CD14-positive monocyte (primary cell): ENCODE measurements around the gene AFAP1L1. TPM values are rescaled to one million over a fixed set of nuclear protein-coding genes. Genes with fewer than 3 reads are reported as not detected.

ENCODE experiments used
- DNase-seq, 3 donors: peaks; one replicate each; pipeline ENCODE4 v3.0.0-alpha.2; 2011 to 2022
- H2AFZ ChIP-seq: 2 replicates; pipeline ENCODE4 v1.6.0; 2012; ENCODE audit warnings: mild to moderate bottlenecking, low read depth, low read length, inconsistent platforms; ENCODE audit not compliant: insufficient read depth, poor library complexity, severe bottlenecking
- H3K27ac ChIP-seq, 2 donors: 1 replicate in 1 of 2; 2 replicates in 1 of 2; pipeline ENCODE4 v1.5.1; 2012 to 2013; ENCODE audit warnings: low read length in 2 of 2, control low read depth in 1 of 2, inconsistent platforms in 1 of 2, low read depth in 1 of 2, mild to moderate bottlenecking in 1 of 2
- H3K27me3 ChIP-seq, 2 donors: one replicate each; pipeline versions ENCODE4 v1.6.0 to v1.6.1; 2011 to 2013; ENCODE audit warnings: low read length in 2 of 2; ENCODE audit not compliant: control insufficient read depth in 2 of 2, insufficient read depth in 2 of 2
- H3K36me3 ChIP-seq, 2 donors: replicated peaks in 1 of 2; 1 replicate in 1 of 2; 2 replicates in 1 of 2; pipeline versions ENCODE4 v1.5.1 to v1.6.1; 2012 to 2013; ENCODE audit warnings: low read length in 2 of 2, control low read depth in 1 of 2, inconsistent platforms in 1 of 2, mild to moderate bottlenecking in 1 of 2; ENCODE audit not compliant: insufficient read depth in 2 of 2, control insufficient read depth in 1 of 2
- H3K4me1 ChIP-seq, 2 donors: 1 replicate in 1 of 2; 2 replicates in 1 of 2; pipeline versions ENCODE4 v1.5.1 to v1.6.1; 2012 to 2013; ENCODE audit warnings: low read length in 2 of 2, control low read depth in 1 of 2, inconsistent platforms in 1 of 2, mild to moderate bottlenecking in 1 of 2, moderate library complexity in 1 of 2; ENCODE audit not compliant: insufficient read depth in 2 of 2, control insufficient read depth in 1 of 2
- H3K4me2 ChIP-seq: replicated peaks from 2 replicates; pipeline ENCODE3; 2012; ENCODE audit warnings: low read length, moderate library complexity, mild to moderate bottlenecking; ENCODE audit not compliant: poor library complexity, severe bottlenecking; ENCODE audit errors: extremely low read depth
- H3K4me3 ChIP-seq, 3 experiments: fragments of 200-600 bp in 1 of 3; sonication (generic) in 1 of 3; replicated peaks in 1 of 3; 1 replicate in 2 of 3; 2 replicates in 1 of 3; pipeline ENCODE4 v1.5.1; 2011 to 2013; ENCODE audit warnings: low read length in 3 of 3, mild to moderate bottlenecking in 3 of 3, control low read depth in 2 of 3, low read depth in 2 of 3, inconsistent platforms in 1 of 3, moderate library complexity in 1 of 3
- H3K79me2 ChIP-seq: 2 replicates; pipeline ENCODE4 v1.6.0; 2012; ENCODE audit warnings: mild to moderate bottlenecking, control low read depth, inconsistent platforms, low read length, moderate library complexity; ENCODE audit not compliant: insufficient read depth
- H3K9ac ChIP-seq: 2 replicates; pipeline ENCODE4 v1.6.0; 2017; ENCODE audit warnings: low read length, mild to moderate bottlenecking; ENCODE audit not compliant: insufficient read depth, poor library complexity, severe bottlenecking
- H3K9me3 ChIP-seq, 2 donors: replicated peaks in 1 of 2; 1 replicate in 1 of 2; 2 replicates in 1 of 2; pipeline versions ENCODE4 v1.5.1 to v1.6.1; 2012 to 2013; ENCODE audit warnings: low read length in 2 of 2, control low read depth in 1 of 2; ENCODE audit not compliant: control insufficient read depth in 1 of 2, insufficient read depth in 1 of 2
- H4K20me1 ChIP-seq: 2 replicates; pipeline ENCODE4 v1.6.0; 2012; ENCODE audit warnings: mild to moderate bottlenecking, low read length, control low read depth, moderate library complexity; ENCODE audit not compliant: insufficient read depth
- H3K27ac Mint-ChIP-seq, 7 donors: one replicate each; pipeline ENCODE4 v1.8.0; 2020; ENCODE audit warnings: mild to moderate bottlenecking in 7 of 7, mixed read lengths in 7 of 7, moderate library complexity in 6 of 7, inconsistent platforms in 2 of 7
- H3K27me3 Mint-ChIP-seq, 3 donors: one replicate each; pipeline ENCODE4 v1.8.0; 2021 to 2022; ENCODE audit warnings: low read depth in 3 of 3, mild to moderate bottlenecking in 3 of 3, mixed read lengths in 3 of 3, moderate library complexity in 3 of 3, inconsistent platforms in 1 of 3
- H3K36me3 Mint-ChIP-seq, 2 donors: one replicate each; pipeline ENCODE4 v1.8.0; 2020; ENCODE audit warnings: mixed read lengths in 2 of 2, inconsistent platforms in 1 of 2, mild to moderate bottlenecking in 1 of 2
- H3K4me1 Mint-ChIP-seq: one replicate; pipeline ENCODE4 v1.8.0; 2020; ENCODE audit warnings: mild to moderate bottlenecking, mixed read lengths
- H3K4me3 Mint-ChIP-seq, 2 donors: one replicate each; pipeline ENCODE4 v1.8.0; 2020; ENCODE audit warnings: mild to moderate bottlenecking in 2 of 2, mixed read lengths in 2 of 2, moderate library complexity in 1 of 2
- H3K9me3 Mint-ChIP-seq, 7 donors: one replicate each; pipeline ENCODE4 v1.8.0; 2020 to 2022; ENCODE audit warnings: mixed read lengths in 7 of 7, mild to moderate bottlenecking in 6 of 7, moderate library complexity in 6 of 7, inconsistent platforms in 2 of 7
- WGBS: methylation state at CpG from one replicate; pipeline ENCODE4 v1.1.5; 2013; ENCODE audit warnings: missing lambda C conversion rate; ENCODE audit not compliant: insufficient coverage; 5-methylcytosine and 5-hydroxymethylcytosine counted together
- intact Hi-C, 2 donors: fragments of 100-400 bp; cut with micrococcal nuclease; formaldehyde crosslinking; loops; one replicate each; pipeline versions ENCODE4 v1.15.0 to v1.15.1; 2023
- polyA plus RNA-seq, 3 donors: library from polyadenylated mRNA; depleted of rRNA in 1 of 3; unstranded in 2 of 3; stranded (reverse) in 1 of 3; fragments of 300-500 nt in 2 of 3; fragments of >200 nt in 1 of 3; fragmentation: Illumina TruSeq in 2 of 3; gene quantifications; 1 replicate in 2 of 3; 2 replicates in 1 of 3; pipeline ENCODE4 v1.2.3, GENCODE V29; 2012 to 2021
- TF ChIP-seq, protein P1 (sequence below): fragments of 200-600 bp; IDR thresholded peaks from one replicate; pipeline ENCODE4 v1.8.0; 2022; ENCODE audit warnings: antibody characterized with exemption, mild to moderate bottlenecking

The AFAP1L1 gene
- polyA plus RNA-seq, 3 donors = not detected

DNA sequence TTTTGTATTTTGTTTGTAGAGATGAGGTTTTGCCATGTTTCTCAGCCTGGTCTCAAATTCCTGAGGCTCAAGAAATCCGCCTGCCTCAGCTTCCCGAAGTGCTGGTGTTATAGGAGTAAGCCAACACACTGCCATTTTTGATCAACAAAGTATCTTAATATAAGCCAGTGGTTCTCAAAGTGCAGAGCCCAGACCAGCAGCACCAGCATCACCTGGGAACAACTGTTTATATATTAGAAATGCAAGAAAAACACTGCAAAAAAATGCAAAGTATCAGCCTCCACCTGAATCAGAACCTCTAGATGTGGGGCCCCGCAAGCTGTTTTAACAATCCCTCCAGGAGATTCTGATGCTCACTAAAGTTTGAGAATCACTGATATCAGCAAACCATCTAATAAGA, 101.3 kb downstream of the AFAP1L1 start:
- DNase-seq = no peak
- no CpG with 5 or more reads among the region's 3 CpGs for WGBS

DNA sequence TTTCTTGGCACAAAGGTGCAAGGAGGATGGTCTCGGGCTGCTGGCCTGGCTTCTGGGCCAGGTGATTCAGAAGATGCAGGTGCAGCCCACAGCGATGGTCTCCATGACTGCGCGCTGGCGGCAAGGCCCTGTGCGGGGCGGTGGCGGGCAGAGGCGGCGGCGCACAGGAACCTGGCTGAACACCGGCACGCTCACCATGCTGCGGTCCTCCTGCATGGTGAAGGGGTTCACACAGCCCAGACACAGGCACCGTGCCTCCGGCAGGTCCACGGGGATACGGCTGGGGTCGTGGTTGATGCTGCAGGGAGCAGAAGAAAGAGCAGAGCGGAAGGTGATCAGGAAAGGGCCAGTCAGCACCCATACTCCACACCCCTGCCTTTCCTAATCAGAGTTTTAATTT, 102.6 kb downstream of the AFAP1L1 start:
- Mint-ChIP-seq H3K27ac (no peak overlapping the region), H3K4me1 (no peaks in the 10 kb centered on the region), H3K9me3 (no peaks in the 10 kb centered on the region), H3K4me3 (no peak overlapping the region), H3K36me3 (peaks cover 0 to under 1% of the 10 kb centered on the region in 2 donors), H3K27me3 (peaks cover 0 to 5% (median 0%) of the 10 kb centered on the region in 3 donors)
- no peaks in the 10 kb centered on the region for H3K27me3 ChIP-seq
- TF ChIP-seq, protein P1, sequence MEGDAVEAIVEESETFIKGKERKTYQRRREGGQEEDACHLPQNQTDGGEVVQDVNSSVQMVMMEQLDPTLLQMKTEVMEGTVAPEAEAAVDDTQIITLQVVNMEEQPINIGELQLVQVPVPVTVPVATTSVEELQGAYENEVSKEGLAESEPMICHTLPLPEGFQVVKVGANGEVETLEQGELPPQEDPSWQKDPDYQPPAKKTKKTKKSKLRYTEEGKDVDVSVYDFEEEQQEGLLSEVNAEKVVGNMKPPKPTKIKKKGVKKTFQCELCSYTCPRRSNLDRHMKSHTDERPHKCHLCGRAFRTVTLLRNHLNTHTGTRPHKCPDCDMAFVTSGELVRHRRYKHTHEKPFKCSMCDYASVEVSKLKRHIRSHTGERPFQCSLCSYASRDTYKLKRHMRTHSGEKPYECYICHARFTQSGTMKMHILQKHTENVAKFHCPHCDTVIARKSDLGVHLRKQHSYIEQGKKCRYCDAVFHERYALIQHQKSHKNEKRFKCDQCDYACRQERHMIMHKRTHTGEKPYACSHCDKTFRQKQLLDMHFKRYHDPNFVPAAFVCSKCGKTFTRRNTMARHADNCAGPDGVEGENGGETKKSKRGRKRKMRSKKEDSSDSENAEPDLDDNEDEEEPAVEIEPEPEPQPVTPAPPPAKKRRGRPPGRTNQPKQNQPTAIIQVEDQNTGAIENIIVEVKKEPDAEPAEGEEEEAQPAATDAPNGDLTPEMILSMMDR = no peak
- H3K4me2 ChIP-seq = no peak overlapping the region
- no peak overlapping the region for H3K27ac ChIP-seq
- H3K4me3 ChIP-seq = no peak overlapping the region
- H3K4me1 ChIP-seq = no peaks in the 10 kb centered on the region
- H2AFZ ChIP-seq = no peak overlapping the region
- intact Hi-C loops = loop anchor here in 1 of 2 donors (5.0 kb wide), 1 partner anchor 57 kb away; no protein-coding TSS in a partner anchor
- H3K9me3 ChIP-seq = no peaks in the 10 kb centered on the region
- WGBS = 95% methylated on average over 19 of the region's 20 CpGs
- H4K20me1 ChIP-seq = no peaks in the 10 kb centered on the region
- no peak for DNase-seq
- no peaks in the 10 kb centered on the region for H3K36me3 ChIP-seq
- no peaks in the 10 kb centered on the region for H3K79me2 ChIP-seq
- no peak overlapping the region for H3K9ac ChIP-seq

More for the DNA sequence above, 101.3 kb downstream of the AFAP1L1 start:
- H3K4me3 Mint-ChIP-seq = no peak overlapping the region
- no peak overlapping the region for H3K4me3 ChIP-seq
- H3K27me3 Mint-ChIP-seq = peaks cover 0 to 4% (median 3%) of the 10 kb centered on the region in 3 donors
- intact Hi-C loops = loop anchor here in 1 of 2 donors (5.0 kb wide), 1 partner anchor 56 kb away; no protein-coding TSS in a partner anchor
- peaks cover 5 to 9% of the 10 kb centered on the region in 2 donors for H3K36me3 Mint-ChIP-seq
- no peaks in the 10 kb centered on the region for H3K79me2 ChIP-seq
- H3K36me3 ChIP-seq = peaks cover 0 to 2% of the 10 kb centered on the region in 2 donors
- no peak overlapping the region for H3K4me2 ChIP-seq
- TF ChIP-seq, protein P1 = no peak
- no peak overlapping the region for H3K27ac Mint-ChIP-seq
- no peaks in the 10 kb centered on the region for H3K4me1 Mint-ChIP-seq
- no peak overlapping the region for H3K9ac ChIP-seq
- no peaks in the 10 kb centered on the region for H3K9me3 ChIP-seq
- H4K20me1 ChIP-seq = no peaks in the 10 kb centered on the region
- H3K27me3 ChIP-seq = no peaks in the 10 kb centered on the region
- no peaks in the 10 kb centered on the region for H3K9me3 Mint-ChIP-seq
- H3K4me1 ChIP-seq = no peaks in the 10 kb centered on the region
- no peak overlapping the region for H3K27ac ChIP-seq
- no peak overlapping the region for H2AFZ ChIP-seq
